Measurements from ENCODE around the gene LRIG1. TPM values are rescaled to one million over a fixed set of nuclear protein-coding genes. Genes with fewer than 3 reads are reported as not detected.
"Not testable (repeated sequence)": the region's sequence is repeated elsewhere in the genome, so short reads cannot be mapped to it uniquely, and the experiment has no call there.

Gene LRIG1
- total RNA-seq, 4 donors from 2014 or later = 44.2 to 96.2 (median 57.6) TPM

DNA sequence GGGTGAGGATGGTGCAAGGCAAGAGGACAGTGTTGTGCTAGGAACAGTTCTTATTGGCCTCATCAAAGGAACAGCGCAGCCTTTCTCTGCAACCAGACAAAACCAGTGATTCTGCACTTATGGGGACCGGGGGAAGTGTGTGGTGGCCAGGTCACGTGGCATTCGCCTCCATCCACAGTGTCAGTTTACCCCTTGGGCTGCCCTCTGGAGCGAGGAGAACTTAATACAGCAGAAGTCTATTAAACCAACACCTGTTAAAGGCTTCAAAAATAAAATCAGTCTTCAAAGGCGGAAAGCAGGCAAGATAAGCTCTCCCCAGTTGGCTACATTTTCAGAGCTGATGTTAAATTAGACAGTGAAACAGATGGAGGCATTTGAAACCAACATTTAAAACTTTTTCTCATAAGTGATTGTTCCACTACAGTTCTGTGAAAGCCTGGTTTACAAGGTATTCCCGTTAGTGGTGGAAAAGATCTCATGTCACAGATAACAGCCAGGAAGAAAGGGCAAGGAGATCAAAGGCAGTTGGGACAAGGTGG, 75.2 kb downstream of the LRIG1 start:
- no peak for DNase-seq (ENCODE audit: low spot score)
- no peak for TF ChIP-seq CTCF (IDR thresholded peaks at IDR 0.05)
- ATAC-seq (ENCODE audit: low FRiP score) = no peak

DNA sequence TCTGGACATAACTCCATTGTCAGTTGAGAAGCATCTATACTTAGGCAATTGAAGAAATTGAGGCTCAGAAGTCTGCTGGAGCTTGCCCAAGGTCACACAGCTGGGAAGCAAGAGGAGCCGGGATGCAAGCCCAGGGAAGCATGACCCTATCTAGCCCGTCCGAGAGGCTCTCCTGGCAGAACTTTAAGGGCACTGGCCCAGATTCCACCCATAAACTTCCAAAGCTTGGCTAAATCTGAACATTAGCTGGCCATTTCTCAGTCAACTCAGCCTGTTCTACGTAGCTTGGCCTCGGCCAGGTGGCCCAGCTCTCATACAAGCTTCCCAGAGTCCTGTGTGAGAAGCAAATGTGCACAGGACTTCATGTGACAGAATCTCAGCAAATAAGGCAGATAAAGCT, 75.8 kb downstream of the LRIG1 start:
- no peak for TF ChIP-seq CTCF (IDR thresholded peaks at IDR 0.05)
- no peak for ATAC-seq (ENCODE audit: low FRiP score)
- no peak for DNase-seq (ENCODE audit: low spot score)

GRCh38 chr3:66423791-66424190, 77.0 kb downstream of the LRIG1 start:
- DNase-seq (ENCODE audit: low spot score) (no peak), ATAC-seq (ENCODE audit: low FRiP score) (no peak)
- no peak for TF ChIP-seq CTCF (IDR thresholded peaks at IDR 0.05)

GRCh38 chr3:66421893-66422292, 78.9 kb downstream of the LRIG1 start:
- ATAC-seq (ENCODE audit: low FRiP score); DNase-seq (ENCODE audit: low spot score): not testable (repeated sequence)

DNA sequence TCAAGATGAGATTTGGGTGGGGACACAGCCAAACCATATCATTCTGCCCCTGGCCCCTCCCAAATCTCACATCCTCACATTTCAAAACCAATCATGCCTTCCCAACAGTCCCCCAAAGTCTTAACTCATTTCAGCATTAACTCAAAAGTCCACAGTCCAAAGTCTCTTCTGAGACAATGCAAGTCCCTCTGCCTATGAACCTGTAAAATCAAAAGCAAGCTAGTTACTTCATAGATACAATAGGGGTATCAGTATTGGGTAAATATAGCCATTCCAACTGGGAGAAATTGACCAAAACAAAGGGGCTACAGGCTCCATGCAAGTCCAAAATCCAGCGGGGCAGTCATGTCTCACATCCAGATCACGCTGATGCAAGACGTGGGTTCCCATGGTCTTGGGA, 79.7 kb downstream of the LRIG1 start:
- not testable (repeated sequence) for DNase-seq (ENCODE audit: low spot score); ATAC-seq (ENCODE audit: low FRiP score)

DNA sequence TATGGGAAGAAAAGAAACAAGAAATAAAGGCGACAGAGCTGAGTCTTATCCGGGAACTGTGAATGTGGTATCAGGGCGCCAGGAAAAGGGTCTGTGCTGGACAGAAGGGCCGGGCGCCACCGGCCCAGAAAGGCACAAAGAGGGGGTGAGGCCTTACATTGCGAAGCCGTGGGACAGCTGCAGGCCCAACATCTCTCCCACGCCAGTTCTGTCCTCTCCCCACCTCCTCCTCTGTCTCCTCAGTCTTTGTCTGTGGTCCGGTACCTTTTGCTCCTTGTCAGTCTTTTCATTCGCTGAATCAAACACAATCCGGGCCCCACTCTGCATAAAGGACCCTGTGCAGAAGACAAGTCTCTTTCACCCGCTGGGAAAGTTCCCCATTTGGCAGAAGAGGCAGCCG, 81.8 kb downstream of the LRIG1 start:
- no peak for ATAC-seq (ENCODE audit: low FRiP score)
- no peak for DNase-seq (ENCODE audit: low spot score)
- TF ChIP-seq CTCF (IDR thresholded peaks at IDR 0.05) = no peak

GRCh38 chr3:66418475-66418931, 82.3 kb downstream of the LRIG1 start:
- ATAC-seq (ENCODE audit: low FRiP score) (no peak), DNase-seq (ENCODE audit: low spot score) (no peak)
- no peak for TF ChIP-seq CTCF (IDR thresholded peaks at IDR 0.05)

DNA sequence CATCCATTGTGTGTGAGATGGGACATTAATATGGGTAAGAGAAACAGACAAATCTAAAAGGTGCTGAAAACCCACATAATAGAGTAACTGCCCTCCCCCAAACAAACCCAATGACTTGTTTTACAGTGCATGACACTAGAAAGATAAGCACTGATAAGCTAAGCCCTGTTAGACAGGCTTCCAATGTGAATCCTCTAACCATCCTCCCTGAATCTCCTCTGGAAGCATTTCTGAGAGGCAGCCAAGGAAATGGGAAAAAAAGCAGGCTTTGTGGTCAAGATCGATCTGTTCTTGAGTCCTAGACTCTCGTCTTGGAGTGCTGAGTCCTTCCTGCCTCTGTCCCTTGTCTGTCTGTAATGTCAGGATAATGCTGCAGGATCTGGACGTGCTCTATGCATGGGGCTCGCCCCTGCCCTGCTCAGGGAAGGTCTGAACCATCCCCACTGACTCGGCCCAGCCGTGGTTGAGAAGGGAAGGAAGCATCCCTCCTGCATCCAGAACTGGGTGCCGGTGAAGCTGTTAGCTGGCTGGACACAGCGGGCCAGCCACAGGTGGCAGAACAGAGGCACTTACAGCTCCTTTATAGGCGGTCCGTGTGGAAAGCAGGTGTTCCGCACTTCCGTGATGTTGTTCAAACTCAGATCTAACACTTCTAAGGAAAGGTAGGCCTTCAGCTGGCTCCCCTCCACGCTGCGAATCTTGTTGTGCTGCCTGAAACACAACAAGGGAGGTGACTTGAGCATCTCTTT, 84.1 kb downstream of the LRIG1 start:
- no peak for ATAC-seq (ENCODE audit: low FRiP score)
- TF ChIP-seq CTCF (IDR thresholded peaks at IDR 0.05) = no peak
- DNase-seq (ENCODE audit: low spot score) = no peak

All from omental fat pad (tissue), 4 donors.